Fibroblast of the aortic adventitia (primary cell): ENCODE data around the gene WBP1L. TPM values are rescaled to one million over a fixed set of nuclear protein-coding genes. Genes with fewer than 3 reads are reported as not detected.

Experiments
- DNase-seq: peaks from one replicate; pipeline ENCODE4 v3.0.0-alpha.2; 2010; ENCODE audit warnings: low read depth
- H3K4me3 ChIP-seq: 2 replicates; pipeline ENCODE4 v1.5.1; 2011; ENCODE audit warnings: low read depth, mild to moderate bottlenecking, control low read depth, low read length, moderate library complexity
- CTCF ChIP-seq: IDR thresholded peaks from 2 replicates; pipeline ENCODE4 v1.5.1; 2011; ENCODE audit warnings: mild to moderate bottlenecking, low read length, control low read depth, inconsistent platforms; ENCODE audit not compliant: insufficient read depth
- total RNA-seq: library from RNA; depleted of rRNA; stranded (reverse); fragments of >200 nt; gene quantifications from 2 replicates; pipeline ENCODE4 v1.2.3, GENCODE V29; 2012; ENCODE audit warnings: low replicate concordance

WBP1L gene
- total RNA-seq, 1 donor, result 76.1 TPM

- DNase-seq, result no peak
- TF ChIP-seq CTCF, result no peak
- no peak overlapping the region for H3K4me3 ChIP-seq
Measured at GRCh38 chr10:102721954-102722353, 21.8 kb upstream of the WBP1L start.

- no peak overlapping the region for H3K4me3 ChIP-seq
- TF ChIP-seq CTCF, result no peak
Measured at GRCh38 chr10:102723989-102724388, 19.8 kb upstream of the WBP1L start.

GRCh38 chr10:102726274-102726673 is 17.5 kb upstream of the WBP1L start:
- peak; percentile 35 for DNase-seq
- no peak overlapping the region for H3K4me3 ChIP-seq
- no peak for TF ChIP-seq CTCF

More at GRCh38 chr10:102723989-102724388, 19.8 kb upstream of the WBP1L start:
- DNase-seq, result no peak

GRCh38 chr10:102727037-102727818 is 16.5 kb upstream of the WBP1L start:
- no peak for DNase-seq
- no peak overlapping the region for H3K4me3 ChIP-seq
- no peak for TF ChIP-seq CTCF

GRCh38 chr10:102729029-102730026 is 14.4 kb upstream of the WBP1L start:
- peak; percentile 92 for TF ChIP-seq CTCF
- peak; percentile 84 for DNase-seq
- H3K4me3 ChIP-seq, result no peak overlapping the region

GRCh38 chr10:102731222-102731800 is 12.4 kb upstream of the WBP1L start:
- TF ChIP-seq CTCF, result no peak
- no peak for DNase-seq
- no peak overlapping the region for H3K4me3 ChIP-seq
